ENCODE results near the gene TRIM8. TPM values are rescaled to one million over a fixed set of nuclear protein-coding genes. Genes with fewer than 3 reads are reported as not detected.

The TRIM8 gene
- total RNA-seq, 1 experiment from 2014 or later = 135 TPM

GRCh38 chr10:102615361-102615760, 28.9 kb upstream of the TRIM8 start:
- no peak for DNase-seq (ENCODE audit: low read depth)

- DNase-seq (ENCODE audit: low read depth) = peak; percentile 38
Measured at GRCh38 chr10:102616066-102616770, 28.1 kb upstream of the TRIM8 start.

GRCh38 chr10:102617041-102617440, 27.2 kb upstream of the TRIM8 start:
- DNase-seq (ENCODE audit: low read depth) = no peak

GRCh38 chr10:102617816-102618215, 26.5 kb upstream of the TRIM8 start:
- DNase-seq (ENCODE audit: low read depth) = no peak

GRCh38 chr10:102619281-102619981, 24.8 kb upstream of the TRIM8 start:
- peak; percentile 21 for DNase-seq (ENCODE audit: low read depth)

- no peak for DNase-seq (ENCODE audit: low read depth)
Measured at GRCh38 chr10:102620138-102620590, 24.1 kb upstream of the TRIM8 start.

- peak; percentile 95 for DNase-seq (ENCODE audit: low read depth)
Measured at GRCh38 chr10:102620591-102621442, 23.5 kb upstream of the TRIM8 start.

GRCh38 chr10:102621443-102622325, 22.6 kb upstream of the TRIM8 start:
- DNase-seq (ENCODE audit: low read depth) = peak; percentile 85

GRCh38 chr10:102624094-102624493, 20.2 kb upstream of the TRIM8 start:
- DNase-seq (ENCODE audit: low read depth) = no peak

- peak; percentile 17 for DNase-seq (ENCODE audit: low read depth)
Measured at GRCh38 chr10:102624751-102625645, 19.3 kb upstream of the TRIM8 start.

GRCh38 chr10:102626026-102626685, 18.1 kb upstream of the TRIM8 start:
- DNase-seq (ENCODE audit: low read depth) = no peak

GRCh38 chr10:102627291-102627735, 17.0 kb upstream of the TRIM8 start:
- DNase-seq (ENCODE audit: low read depth) = peak; percentile 15

- peak; percentile 77 for DNase-seq (ENCODE audit: low read depth)
Measured at GRCh38 chr10:102627736-102628293, 16.5 kb upstream of the TRIM8 start.

- peak; percentile 47 for DNase-seq (ENCODE audit: low read depth)
Measured at GRCh38 chr10:102628451-102628911, 15.8 kb upstream of the TRIM8 start.

- peak; percentile 92 for DNase-seq (ENCODE audit: low read depth)
Measured at GRCh38 chr10:102629661-102630614, 14.3 kb upstream of the TRIM8 start.

GRCh38 chr10:102630663-102631062, 13.6 kb upstream of the TRIM8 start:
- no peak for DNase-seq (ENCODE audit: low read depth)

GRCh38 chr10:102631525-102632393, 12.5 kb upstream of the TRIM8 start:
- DNase-seq (ENCODE audit: low read depth) = no peak
